Upper lobe of right lung (tissue), 1 donor: ENCODE results near the gene PRKG1. TPM values are rescaled to one million over a fixed set of nuclear protein-coding genes. Genes with fewer than 3 reads are reported as not detected.

Experiments used
- ATAC-seq: fragments of 200-7000 bp; cut with Tn5 transposase; one replicate; pipeline ENCODE4 v1.9.1; 2020; ENCODE audit warnings: mild to moderate bottlenecking, moderate library complexity
- DNase-seq: peaks from one replicate; pipeline ENCODE4 v3.0.0-alpha.2; 2020
- H3K27ac ChIP-seq: fragments of 200-600 bp; one replicate; pipeline ENCODE4 v1.8.0; 2022
- H3K27me3 ChIP-seq: fragments of 200-600 bp; one replicate; pipeline ENCODE4 v1.8.0; 2022; ENCODE audit warnings: mild to moderate bottlenecking
- H3K36me3 ChIP-seq: fragments of 200-600 bp; one replicate; pipeline ENCODE4 v1.8.0; 2022
- H3K4me1 ChIP-seq: fragments of 200-600 bp; one replicate; pipeline ENCODE4 v1.8.0; 2022
- H3K4me3 ChIP-seq: fragments of 200-600 bp; one replicate; pipeline ENCODE4 v1.8.0; 2022; ENCODE audit warnings: mild to moderate bottlenecking
- H3K9me3 ChIP-seq: fragments of 200-600 bp; one replicate; pipeline ENCODE4 v1.8.0; 2022
- intact Hi-C: fragments of 100-400 bp; cut with DNase I; formaldehyde crosslinking; loops from one replicate; pipeline ENCODE4 v1.11.0; 2022
- total RNA-seq: library from RNA; stranded (reverse); fragmentation: NEBNext Ultra II Directional; extraction: Animal tissue kit (Norgen Biotek cat#: 25700); gene quantifications from one replicate; pipeline ENCODE4 v1.2.1, GENCODE V29; 2021
- TF ChIP-seq, protein P1 (sequence below): fragments of 200-600 bp; IDR thresholded peaks from one replicate; pipeline ENCODE4 v1.8.0; 2022; ENCODE audit warnings: antibody characterized with exemption
- donor health status: DM: no; HTN: yes; CAD: no; lungs with severe emphysema.

PRKG1 gene
- total RNA-seq, 1 donor from 2014 or later = 30.0 TPM

DNA sequence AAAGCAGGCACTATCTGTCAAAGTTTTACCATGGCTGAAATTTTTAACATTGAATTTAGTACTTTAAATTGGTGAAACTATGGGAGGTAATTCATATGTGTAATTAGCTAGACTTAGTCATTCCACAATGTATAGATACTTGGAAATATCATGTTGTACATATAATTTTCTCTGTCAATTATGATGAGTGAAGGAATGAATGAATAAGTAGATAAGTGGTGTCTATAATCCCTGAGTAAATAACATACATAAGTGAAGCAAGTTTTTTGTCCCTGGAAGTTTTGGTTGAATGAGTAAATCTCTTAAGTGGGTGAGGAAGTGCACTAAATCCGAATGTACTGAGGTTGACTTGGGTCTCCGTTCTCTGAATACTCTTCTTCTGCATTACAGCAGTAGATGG, 424.1 kb downstream of the PRKG1 start:
- intact Hi-C loops = no loop called here
- H3K4me1 ChIP-seq = peaks cover 3% of the 10 kb centered on the region
- ATAC-seq = no peak
- H3K9me3 ChIP-seq = no peaks in the 10 kb centered on the region
- H3K36me3 ChIP-seq = no peaks in the 10 kb centered on the region
- no peak overlapping the region for H3K4me3 ChIP-seq
- no peak for DNase-seq
- no peaks in the 10 kb centered on the region for H3K27me3 ChIP-seq
- no peak overlapping the region for H3K27ac ChIP-seq
- TF ChIP-seq, protein P1, sequence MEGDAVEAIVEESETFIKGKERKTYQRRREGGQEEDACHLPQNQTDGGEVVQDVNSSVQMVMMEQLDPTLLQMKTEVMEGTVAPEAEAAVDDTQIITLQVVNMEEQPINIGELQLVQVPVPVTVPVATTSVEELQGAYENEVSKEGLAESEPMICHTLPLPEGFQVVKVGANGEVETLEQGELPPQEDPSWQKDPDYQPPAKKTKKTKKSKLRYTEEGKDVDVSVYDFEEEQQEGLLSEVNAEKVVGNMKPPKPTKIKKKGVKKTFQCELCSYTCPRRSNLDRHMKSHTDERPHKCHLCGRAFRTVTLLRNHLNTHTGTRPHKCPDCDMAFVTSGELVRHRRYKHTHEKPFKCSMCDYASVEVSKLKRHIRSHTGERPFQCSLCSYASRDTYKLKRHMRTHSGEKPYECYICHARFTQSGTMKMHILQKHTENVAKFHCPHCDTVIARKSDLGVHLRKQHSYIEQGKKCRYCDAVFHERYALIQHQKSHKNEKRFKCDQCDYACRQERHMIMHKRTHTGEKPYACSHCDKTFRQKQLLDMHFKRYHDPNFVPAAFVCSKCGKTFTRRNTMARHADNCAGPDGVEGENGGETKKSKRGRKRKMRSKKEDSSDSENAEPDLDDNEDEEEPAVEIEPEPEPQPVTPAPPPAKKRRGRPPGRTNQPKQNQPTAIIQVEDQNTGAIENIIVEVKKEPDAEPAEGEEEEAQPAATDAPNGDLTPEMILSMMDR = no peak

DNA sequence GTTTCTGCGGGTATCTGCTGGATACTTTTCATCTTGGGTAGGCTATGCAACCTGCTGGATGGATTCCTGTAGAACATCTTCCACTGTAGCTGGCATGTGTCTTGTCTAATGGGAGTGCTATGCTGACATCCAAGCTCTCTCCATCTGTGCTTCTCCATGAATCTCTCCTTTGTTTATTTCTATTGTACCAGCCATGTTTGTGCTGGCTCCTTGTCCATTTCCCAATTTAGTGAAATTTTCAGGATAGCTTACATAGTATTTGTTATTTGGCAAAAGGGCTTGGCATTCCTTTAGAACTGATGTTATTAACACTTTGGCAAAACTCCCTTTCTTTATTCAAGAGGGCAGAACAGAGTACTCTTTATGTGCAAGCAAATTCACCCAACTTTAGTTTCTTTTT, 427.1 kb downstream of the PRKG1 start:
- Histone ChIP-seq H3K4me3 (no peak overlapping the region), H3K27ac (no peak overlapping the region), H3K36me3 (no peaks in the 10 kb centered on the region), H3K4me1 (peaks cover 3% of the 10 kb centered on the region), H3K27me3 (no peaks in the 10 kb centered on the region), H3K9me3 (no peaks in the 10 kb centered on the region)
- TF ChIP-seq, protein P1 = no peak
- intact Hi-C loops = no loop called here
- DNase-seq (no peak), ATAC-seq (no peak)

DNA sequence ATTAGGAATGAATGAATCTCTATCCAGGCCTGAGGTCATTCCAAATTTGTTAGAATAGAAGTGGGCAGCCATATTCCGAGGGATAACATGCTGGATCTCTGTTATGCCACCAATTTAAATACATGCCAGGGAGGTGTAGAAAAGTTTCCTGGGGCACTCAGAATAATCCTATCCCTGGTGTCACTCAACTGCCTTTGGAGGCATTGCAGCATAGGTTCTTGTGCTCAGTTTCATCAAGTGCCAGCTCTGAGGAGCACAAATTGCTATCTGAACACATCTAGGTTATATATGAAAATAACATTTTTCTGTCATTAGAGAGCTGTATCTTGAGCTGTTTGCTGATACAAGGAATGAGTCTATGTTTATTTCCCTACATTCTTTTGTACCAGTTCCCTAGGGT, 427.8 kb downstream of the PRKG1 start:
- peaks cover 3% of the 10 kb centered on the region for H3K4me1 ChIP-seq
- H3K27ac ChIP-seq = no peak overlapping the region
- no peaks in the 10 kb centered on the region for H3K27me3 ChIP-seq
- no peaks in the 10 kb centered on the region for H3K36me3 ChIP-seq
- ATAC-seq = no peak
- no peak overlapping the region for H3K4me3 ChIP-seq
- intact Hi-C loops = no loop called here
- H3K9me3 ChIP-seq = no peaks in the 10 kb centered on the region
- DNase-seq = no peak
- TF ChIP-seq, protein P1 = no peak

DNA sequence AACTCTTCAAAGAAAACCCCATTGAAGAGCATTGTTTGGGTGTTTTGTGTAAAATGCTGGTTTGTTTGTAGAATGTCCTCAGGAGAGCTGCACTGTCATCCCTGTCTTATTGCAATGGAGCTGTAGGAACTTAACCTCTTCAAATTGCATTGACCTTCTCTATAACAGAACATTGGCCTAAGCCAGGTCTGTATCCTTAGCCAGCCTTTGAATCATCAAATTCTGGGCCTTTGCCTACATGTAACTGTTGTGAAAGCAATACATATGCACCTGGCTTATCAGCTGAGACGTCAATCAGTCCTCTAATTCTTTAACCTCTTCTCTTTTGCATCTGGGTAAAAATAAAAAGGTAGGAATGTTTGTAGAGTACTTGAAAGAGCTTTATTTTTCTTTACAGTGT, 429.1 kb downstream of the PRKG1 start:
- Histone ChIP-seq H3K36me3 (no peaks in the 10 kb centered on the region), H3K27me3 (no peaks in the 10 kb centered on the region), H3K4me3 (no peak overlapping the region), H3K27ac (no peak overlapping the region), H3K4me1 (peaks cover 3% of the 10 kb centered on the region), H3K9me3 (no peaks in the 10 kb centered on the region)
- no peak for DNase-seq
- TF ChIP-seq, protein P1 = no peak
- no peak for ATAC-seq
- intact Hi-C loops = no loop called here

DNA sequence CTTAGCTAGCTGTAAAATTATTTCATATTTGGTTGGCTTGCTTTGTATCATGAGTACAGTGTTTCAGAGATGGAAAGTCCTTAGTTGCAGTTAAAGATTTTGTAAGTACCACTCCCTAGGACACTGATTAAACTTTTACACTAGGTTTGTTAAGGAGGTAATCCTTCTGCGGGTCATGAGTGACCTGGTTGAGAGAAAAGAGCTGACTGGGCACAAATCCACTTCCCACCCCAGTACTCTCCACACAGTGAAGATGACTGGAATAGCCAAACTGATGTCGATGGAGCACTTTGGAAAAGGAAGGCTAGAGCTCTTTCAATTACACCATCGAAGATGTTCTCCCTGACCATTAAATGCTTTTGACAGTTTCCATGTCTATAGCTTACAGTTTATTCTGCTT, 433.2 kb downstream of the PRKG1 start:
- intact Hi-C loops = no loop called here
- Histone ChIP-seq H3K27ac (no peak overlapping the region), H3K9me3 (no peaks in the 10 kb centered on the region), H3K4me3 (no peak overlapping the region), H3K27me3 (no peaks in the 10 kb centered on the region), H3K4me1 (no peaks in the 10 kb centered on the region), H3K36me3 (no peaks in the 10 kb centered on the region)
- ATAC-seq = no peak
- TF ChIP-seq, protein P1 = no peak
- no peak for DNase-seq

DNA sequence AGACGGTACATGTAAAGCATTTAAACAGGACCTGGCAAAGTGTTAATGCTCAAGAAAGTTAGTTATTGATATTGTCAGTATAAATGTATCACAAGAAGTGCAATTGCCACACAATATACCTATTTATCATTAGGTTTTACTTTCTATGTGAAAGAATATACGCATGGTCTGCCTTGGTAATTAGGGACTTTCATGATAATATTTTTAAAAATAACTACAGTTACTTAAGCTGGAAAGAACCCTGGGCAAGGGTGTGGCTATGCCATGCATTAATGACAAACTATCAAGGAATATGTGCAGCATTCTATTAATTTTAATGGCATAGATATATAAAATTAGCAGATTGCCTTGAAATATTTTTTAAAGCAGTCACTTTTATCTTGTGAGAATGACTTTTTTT, 433.9 kb downstream of the PRKG1 start:
- intact Hi-C loops = no loop called here
- H3K36me3 ChIP-seq = no peaks in the 10 kb centered on the region
- no peak for DNase-seq
- H3K9me3 ChIP-seq = no peaks in the 10 kb centered on the region
- ATAC-seq = no peak
- H3K4me3 ChIP-seq = no peak overlapping the region
- TF ChIP-seq, protein P1 = no peak
- no peak overlapping the region for H3K27ac ChIP-seq
- H3K4me1 ChIP-seq = no peaks in the 10 kb centered on the region
- no peaks in the 10 kb centered on the region for H3K27me3 ChIP-seq
